ENCODE results near the gene XIRP1. TPM values are rescaled to one million over a fixed set of nuclear protein-coding genes. Genes with fewer than 3 reads are reported as not detected.

The XIRP1 gene
- total RNA-seq, 1 experiment from 2014 or later = 1.9 TPM

- Histone ChIP-seq H3K9me3 (replicated peaks) (no peaks in the 10 kb centered on the region), H3K27ac (no peak overlapping the region), H3K36me3 (0 out of 2 replicates have a peak, but pooled peaks cover 2% of the 10 kb centered on the region), H3K4me3 (no peak overlapping the region), H3K4me1 (replicated peaks) (no peaks in the 10 kb centered on the region), H3K27me3 (replicated peaks) (no peaks in the 10 kb centered on the region)
- no peak for DNase-seq (ENCODE audit: low read depth in 1 of 2, low spot score in 2 of 2)
Observed at GRCh38 chr3:39134305-39134704, 58.1 kb downstream of the XIRP1 start.

- Histone ChIP-seq H3K36me3 (0 out of 2 replicates have a peak, but pooled peaks cover 2% of the 10 kb centered on the region), H3K27me3 (replicated peaks) (no peaks in the 10 kb centered on the region), H3K4me1 (replicated peaks) (no peaks in the 10 kb centered on the region), H3K4me3 (no peak overlapping the region), H3K9me3 (replicated peaks) (no peaks in the 10 kb centered on the region), H3K27ac (no peak overlapping the region)
- no peak for DNase-seq (ENCODE audit: low read depth in 1 of 2, low spot score in 2 of 2)
Observed at GRCh38 chr3:39133822-39134221, 58.6 kb downstream of the XIRP1 start.

Other genes with a start within 250 kb of the XIRP1 start
- not detected in 2 replicates for gene SCN11A, start 140.7 kb downstream of the XIRP1 start, total RNA-seq (2014; rRNA removed; shearing (Covaris generic))
- gene WDR48, start 140.6 kb downstream of the XIRP1 start, total RNA-seq (2014; rRNA removed; shearing (Covaris generic)) = 14.7 and 17.4 TPM in 2 replicates
- gene GORASP1, start 85.0 kb downstream of the XIRP1 start, total RNA-seq (2014; rRNA removed; shearing (Covaris generic)) = 22.7 and 39.7 TPM in 2 replicates
- gene TTC21A, start 84.9 kb downstream of the XIRP1 start, total RNA-seq (2014; rRNA removed; shearing (Covaris generic)) = 0.24 TPM in 1 of 2 replicates, not detected in the other
- 11.9 and 14.1 TPM in 2 replicates for gene CSRNP1, start 39.0 kb downstream of the XIRP1 start, total RNA-seq (2014; rRNA removed; shearing (Covaris generic))
- not detected in 2 replicates for gene CX3CR1, start 87.4 kb upstream of the XIRP1 start, total RNA-seq (2014; rRNA removed; shearing (Covaris generic))
- not detected in 2 replicates for gene CCR8, start 137.1 kb upstream of the XIRP1 start, total RNA-seq (2014; rRNA removed; shearing (Covaris generic))
- gene SLC25A38, start 190.8 kb upstream of the XIRP1 start, total RNA-seq (2014; rRNA removed; shearing (Covaris generic)) = 13.3 and 19.0 TPM in 2 replicates
- 1,277 and 1,831 TPM in 2 replicates for gene RPSA, start 214.1 kb upstream of the XIRP1 start, total RNA-seq (2014; rRNA removed; shearing (Covaris generic))

Measured in SJSA1 (cell line).